ENCODE results near the gene TRPC5OS.

Gene TRPC5OS

DNA sequence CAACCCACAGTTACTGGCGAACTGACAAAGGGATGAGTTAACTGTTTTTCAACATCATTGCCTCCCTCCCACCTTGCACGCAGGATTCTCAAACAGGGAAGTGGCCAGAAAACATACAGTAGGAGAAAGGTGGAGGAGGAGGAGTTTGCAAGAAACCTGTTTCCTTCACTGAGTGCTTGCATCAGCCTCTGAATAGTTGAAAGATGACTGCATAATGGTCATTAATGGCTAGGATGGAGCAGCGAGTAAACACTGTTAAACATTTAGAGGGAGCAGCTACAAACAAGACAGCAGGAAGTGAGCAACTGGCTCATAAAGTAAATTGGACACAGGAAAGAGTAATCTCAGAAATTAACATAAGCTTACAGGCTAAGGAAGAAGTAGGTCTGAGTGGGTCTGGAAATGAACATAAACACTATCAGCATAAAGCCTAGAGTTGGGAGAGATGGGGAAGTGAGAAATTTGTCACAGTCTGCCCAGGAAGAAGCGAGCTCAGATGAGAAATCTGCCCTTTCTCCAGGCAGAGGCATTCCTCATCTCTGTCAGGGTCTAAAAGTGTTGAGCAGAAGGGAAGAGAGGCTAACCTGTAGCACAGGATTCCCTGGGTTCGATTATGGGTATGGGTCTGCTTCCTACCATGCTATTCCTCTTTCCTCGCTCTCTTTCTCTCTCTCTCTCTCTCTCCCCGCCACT lies 38.6 kb downstream of the TRPC5OS start:
- no peak for DNase-seq

- DNase-seq = no peak
These were observed 41.6 kb downstream of the TRPC5OS start for GRCh38 chrX:111917591-111917990.

GRCh38 chrX:111928456-111928855 lies 52.5 kb downstream of the TRPC5OS start:
- DNase-seq = no peak
